AG04449 (cell line): ENCODE results near the gene ATP5PF.
"Not testable (repeated sequence)": the region's sequence is repeated elsewhere in the genome, so short reads cannot be mapped to it uniquely, and the experiment has no call there.

ENCODE experiments used
- CTCF ChIA-PET: fragments of 350-600 bp; formaldehyde crosslinking; extraction: SDS; loops from one replicate; lab custom pipeline; 2021; ENCODE audit warnings: antibody characterized with exemption; lab: Yijun Ruan, JAX
- POLR2A ChIA-PET: fragments of 400-600, 350-600 bp; formaldehyde crosslinking; extraction: SDS; loops from one replicate; lab custom pipeline; 2020; ENCODE audit warnings: antibody characterized with exemption, inconsistent platforms; lab: Yijun Ruan, JAX
- DNase-seq: peaks from one replicate; pipeline ENCODE4 v3.0.0-alpha.2; 2010; ENCODE audit warnings: low read depth, low spot score
- H3K4me3 ChIP-seq: 2 replicates; pipeline ENCODE4 v1.5.1; 2011; ENCODE audit warnings: low read depth, mild to moderate bottlenecking, control low read depth, low read length
- TF ChIP-seq, protein P1 (sequence below): IDR thresholded peaks from one replicate; pipeline ENCODE4 v1.5.1; 2011; ENCODE audit warnings: mild to moderate bottlenecking, moderate library complexity, low read length, control low read depth, inconsistent platforms; ENCODE audit not compliant: insufficient read depth; ENCODE audit errors: missing control alignments

ATP5PF gene

DNA sequence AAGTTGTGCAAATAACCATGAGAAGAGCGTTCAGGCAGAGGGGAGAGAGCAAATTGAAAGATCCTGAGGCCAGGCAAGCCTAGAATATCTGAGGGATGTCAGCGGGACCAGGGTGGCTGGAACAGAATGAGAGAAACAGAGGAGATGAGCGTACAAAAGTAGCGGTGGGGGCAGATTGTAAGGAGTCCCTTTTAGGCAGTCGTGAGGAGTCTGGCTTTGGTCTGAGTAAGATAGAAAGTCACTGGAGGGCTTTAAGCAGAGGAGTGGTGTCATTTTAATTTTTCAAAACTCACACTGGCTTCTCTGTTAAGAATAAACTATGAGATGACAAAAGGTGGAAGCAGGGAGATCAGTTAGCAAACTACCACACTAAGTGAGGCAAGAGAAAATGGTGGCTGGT lies 24.2 kb downstream of the ATP5PF start:
- TF ChIP-seq, protein P1, sequence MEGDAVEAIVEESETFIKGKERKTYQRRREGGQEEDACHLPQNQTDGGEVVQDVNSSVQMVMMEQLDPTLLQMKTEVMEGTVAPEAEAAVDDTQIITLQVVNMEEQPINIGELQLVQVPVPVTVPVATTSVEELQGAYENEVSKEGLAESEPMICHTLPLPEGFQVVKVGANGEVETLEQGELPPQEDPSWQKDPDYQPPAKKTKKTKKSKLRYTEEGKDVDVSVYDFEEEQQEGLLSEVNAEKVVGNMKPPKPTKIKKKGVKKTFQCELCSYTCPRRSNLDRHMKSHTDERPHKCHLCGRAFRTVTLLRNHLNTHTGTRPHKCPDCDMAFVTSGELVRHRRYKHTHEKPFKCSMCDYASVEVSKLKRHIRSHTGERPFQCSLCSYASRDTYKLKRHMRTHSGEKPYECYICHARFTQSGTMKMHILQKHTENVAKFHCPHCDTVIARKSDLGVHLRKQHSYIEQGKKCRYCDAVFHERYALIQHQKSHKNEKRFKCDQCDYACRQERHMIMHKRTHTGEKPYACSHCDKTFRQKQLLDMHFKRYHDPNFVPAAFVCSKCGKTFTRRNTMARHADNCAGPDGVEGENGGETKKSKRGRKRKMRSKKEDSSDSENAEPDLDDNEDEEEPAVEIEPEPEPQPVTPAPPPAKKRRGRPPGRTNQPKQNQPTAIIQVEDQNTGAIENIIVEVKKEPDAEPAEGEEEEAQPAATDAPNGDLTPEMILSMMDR, result no peak
- no peak overlapping the region for H3K4me3 ChIP-seq
- ChIA-PET POLR2A (no interaction called here), CTCF (interaction anchor here (0.7 to 5.8 kb wide), 3 partner anchors 8 to 102 kb away, joined by 3 to 65 read pairs (median 7); partner anchors contain the start of gene MRPL39)
- DNase-seq, result no peak

DNA sequence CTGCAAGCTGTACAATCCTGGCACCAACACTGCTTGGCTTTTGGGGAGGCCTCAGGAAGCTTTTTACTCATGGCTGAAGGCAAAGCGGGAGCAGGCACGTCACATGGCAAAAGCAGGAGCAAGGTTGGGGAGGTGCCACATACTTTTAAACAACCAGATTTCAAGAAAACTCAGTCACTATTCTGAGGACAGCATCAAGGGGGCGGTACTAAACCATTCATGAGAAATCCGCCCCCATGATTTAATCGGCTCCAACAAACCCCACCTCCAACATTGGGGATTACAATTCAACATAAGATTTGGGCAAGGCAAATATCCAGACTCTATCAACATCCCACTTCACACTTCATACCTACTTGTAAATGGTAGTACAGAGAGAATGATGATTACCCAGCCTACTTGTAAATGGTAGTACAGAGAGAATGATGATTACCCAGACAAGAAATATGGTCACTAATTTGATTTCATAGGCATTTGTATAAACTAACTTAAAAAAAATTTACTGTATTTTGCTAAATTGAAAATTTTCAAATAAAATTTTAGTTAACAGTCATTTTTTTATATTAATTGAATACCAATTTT lies 24.9 kb downstream of the ATP5PF start:
- CTCF ChIA-PET, result interaction anchor here (0.7 to 5.8 kb wide), 2 partner anchors 9 to 102 kb away, joined by 3 to 65 read pairs; partner anchors contain the start of gene MRPL39
- H3K4me3 ChIP-seq, result no peak overlapping the region
- POLR2A ChIA-PET, result no interaction called here
- TF ChIP-seq, protein P1, result no peak
- DNase-seq, result no peak

DNA sequence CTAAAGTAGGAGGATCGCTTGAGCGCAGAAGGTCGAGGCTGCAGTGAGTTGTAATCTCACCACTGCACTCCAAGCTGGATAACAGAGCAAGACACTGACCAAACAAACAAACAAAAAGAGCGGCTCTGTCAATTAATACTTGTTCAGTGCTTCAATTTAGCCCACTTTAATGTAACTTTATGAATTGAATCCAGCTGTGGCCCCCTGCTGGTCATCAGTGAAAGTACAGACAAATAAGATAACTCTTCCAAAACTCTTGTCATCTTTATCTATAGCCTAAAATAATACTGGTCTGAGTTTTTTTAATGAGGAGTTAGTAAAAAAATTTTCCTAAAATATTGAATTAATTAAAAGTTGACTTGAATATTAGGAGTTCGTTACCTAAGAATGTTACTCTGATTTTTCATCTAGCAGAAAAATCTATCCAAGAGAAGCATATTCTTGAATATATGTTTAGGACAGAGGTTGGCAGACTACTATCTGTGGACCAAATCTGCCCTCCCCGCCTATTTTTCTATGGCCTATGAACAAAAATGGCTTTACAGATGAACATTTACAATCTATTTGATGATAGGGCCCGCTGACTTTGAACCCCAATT lies 26.1 kb downstream of the ATP5PF start:
- TF ChIP-seq, protein P1, result peak; percentile 64
- no peak for DNase-seq
- CTCF ChIA-PET, result interaction anchor here (0.6 to 5.0 kb wide), 15 partner anchors 10 to 286 kb away, joined by 3 to 78 read pairs (median 4); no protein-coding TSS in a partner anchor
- POLR2A ChIA-PET, result no interaction called here
- H3K4me3 ChIP-seq, result no peak overlapping the region

DNA sequence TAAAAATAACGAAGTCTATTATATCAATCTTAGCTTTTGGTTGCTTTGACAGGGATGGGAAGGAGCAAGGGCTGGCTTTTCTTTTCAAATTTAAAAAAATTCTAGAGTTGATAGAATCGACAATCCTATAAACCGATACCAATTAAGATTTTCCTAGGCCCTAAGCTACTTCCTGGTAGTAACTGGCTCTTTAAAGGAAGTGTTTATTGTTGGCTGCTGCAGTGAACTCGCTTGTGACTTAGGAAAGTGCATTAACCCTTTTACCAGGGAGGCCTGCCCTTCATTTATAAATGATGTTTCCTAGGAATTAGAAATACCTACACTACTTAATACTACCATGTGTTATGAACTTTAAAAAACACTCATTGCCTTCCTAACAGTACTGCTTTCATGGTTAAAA lies 33.2 kb downstream of the ATP5PF start:
- H3K4me3 ChIP-seq, result no peak overlapping the region
- ChIA-PET CTCF (interaction anchor here (0.7 to 6.5 kb wide), 5 partner anchors 10 to 93 kb away, joined by 3 to 63 read pairs (median 4); partner anchors contain the start of gene MRPL39), POLR2A (no interaction called here)
- TF ChIP-seq, protein P1, result no peak
- no peak for DNase-seq

DNA sequence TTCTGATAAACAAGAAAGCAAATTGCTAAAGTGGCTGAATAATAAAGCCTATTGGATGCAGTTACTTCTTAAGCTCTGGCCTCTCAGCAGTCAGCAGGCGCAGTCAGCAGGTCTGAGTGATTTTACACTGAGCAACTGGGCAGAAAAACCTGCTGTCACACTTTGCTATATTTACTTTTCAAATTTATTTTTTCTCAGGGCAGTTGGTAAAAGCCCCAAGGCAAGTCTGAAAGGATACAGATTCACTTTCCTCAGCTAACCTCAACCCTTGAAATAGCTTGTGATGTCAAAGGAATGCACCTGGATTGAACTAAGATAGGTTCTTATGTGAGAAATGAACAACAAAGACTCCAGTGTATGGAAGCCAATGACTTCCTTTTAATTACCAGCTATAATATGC lies 34.0 kb downstream of the ATP5PF start:
- TF ChIP-seq, protein P1, result no peak
- ChIA-PET CTCF (interaction anchor here (0.7 to 6.5 kb wide), 5 partner anchors 10 to 92 kb away, joined by 3 to 63 read pairs (median 3); partner anchors contain the start of gene MRPL39), POLR2A (no interaction called here)
- no peak overlapping the region for H3K4me3 ChIP-seq
- DNase-seq, result no peak

DNA sequence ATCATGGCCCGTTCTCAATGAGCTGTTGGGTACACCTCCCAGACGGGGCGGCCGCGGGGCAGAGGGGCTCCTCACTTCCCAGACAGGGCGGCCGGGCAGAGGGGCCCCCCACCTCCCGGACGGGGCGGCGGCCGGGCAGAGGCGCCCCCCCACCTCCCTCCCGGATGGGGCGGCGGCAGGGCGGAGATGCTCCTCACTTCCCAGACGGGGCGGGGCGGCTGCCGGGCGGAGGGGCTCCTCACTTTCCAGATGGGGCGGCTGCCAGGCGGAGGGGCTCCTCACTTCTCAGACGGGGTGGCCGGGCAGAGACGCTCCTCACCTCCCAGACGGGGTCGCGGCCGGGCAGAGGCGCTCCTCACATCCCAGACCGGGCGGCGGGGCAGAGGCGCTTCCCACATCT lies 39.2 kb downstream of the ATP5PF start:
- H3K4me3 ChIP-seq, CTCF ChIA-PET, DNase-seq, POLR2A ChIA-PET: not testable (repeated sequence)
